HepG2 (cell line): ENCODE data around the gene CLDN9. TPM values are rescaled to one million over a fixed set of nuclear protein-coding genes. Genes with fewer than 3 reads are reported as not detected.

Source experiments
- ATRX ChIP-seq: sonication (generic); formaldehyde crosslinking; IDR thresholded peaks from 2 replicates; pipeline ENCODE4 v1.4.0; 2020; ENCODE audit warnings: missing genetic modification reagents, borderline replicate concordance
- NCOA2 ChIP-seq: sonication (generic); formaldehyde crosslinking; IDR thresholded peaks from 2 replicates; pipeline ENCODE4 v1.8.0; 2022; ENCODE audit warnings: inconsistent platforms
- NR3C1 ChIP-seq: sonication (generic); formaldehyde crosslinking; IDR thresholded peaks from 2 replicates; pipeline ENCODE4 v1.4.0; 2020; ENCODE audit warnings: missing genetic modification reagents
- RARG ChIP-seq: sonication (generic); formaldehyde crosslinking; IDR thresholded peaks from 2 replicates; pipeline ENCODE4 v1.4.0; 2020; ENCODE audit warnings: low read depth, mild to moderate bottlenecking, missing genetic modification reagents
- SAP130 ChIP-seq: IDR thresholded peaks from 2 replicates; pipeline ENCODE4 v1.6.1; 2016; ENCODE audit warnings: low read depth
- SOX13 ChIP-seq, 3 experiments: fragments of 450-650 bp in 1 of 3; sonication (generic) in 1 of 3; formaldehyde crosslinking in 1 of 3; IDR thresholded peaks in 2 of 3; conservative IDR thresholded peaks in 1 of 3; 2 replicates each; pipeline versions ENCODE4 v1.5.0 to v1.6.1; 2016 to 2020; ENCODE audit warnings: antibody characterized with exemption in 1 of 3, mild to moderate bottlenecking in 1 of 3, missing compliant biosample characterization in 1 of 3, missing genetic modification reagents in 1 of 3, moderate library complexity in 1 of 3
- TEAD3 ChIP-seq: optimal IDR thresholded peaks from 2 replicates; pipeline ENCODE3; 2016; ENCODE audit warnings: borderline replicate concordance
- ZFX ChIP-seq: sonication (generic); formaldehyde crosslinking; IDR thresholded peaks from 2 replicates; pipeline ENCODE4 v1.4.0; 2020; ENCODE audit warnings: mild to moderate bottlenecking, low read depth, missing genetic modification reagents, moderate library complexity
- ZFY ChIP-seq: sonication (generic); formaldehyde crosslinking; IDR thresholded peaks from 2 replicates; pipeline ENCODE4 v1.4.0; 2020; ENCODE audit warnings: missing genetic modification reagents
- ZNF121 ChIP-seq: sonication (generic); formaldehyde crosslinking; IDR thresholded peaks from 2 replicates; pipeline ENCODE4 v1.5.0; 2020; ENCODE audit warnings: mild to moderate bottlenecking, missing genetic modification reagents
- polyA plus RNA-seq, 8 experiments: library from polyadenylated mRNA; depleted of rRNA in 3 of 8; stranded (reverse) in 7 of 8; unstranded in 1 of 8; fragments of >200 nt; fragmentation: Illumina TruSeq in 4 of 8; extraction: Trizol in 4 of 8; gene quantifications; 2 replicates each; pipeline versions ENCODE4 v1.2.1 to v1.2.3, GENCODE V29; 2011 to 2016; ENCODE audit warnings: low read depth in 4 of 8, missing spikeins in 1 of 8, mixed read lengths in 1 of 8; ENCODE audit not compliant: insufficient read depth in 1 of 8
- total RNA-seq, 5 experiments: library from RNA; depleted of rRNA; stranded (reverse); fragments of >200 nt; fragmentation: Illumina TruSeq; extraction: Trizol; gene quantifications; 2 replicates each; pipeline ENCODE4 v1.2.3, GENCODE V29; 2016; ENCODE audit warnings: low read depth in 1 of 5
- TF ChIP-seq, protein P1 (sequence below): IDR thresholded peaks from 2 replicates; pipeline ENCODE4 v1.6.1; 2018; ENCODE audit warnings: missing genetic modification reagents, mild to moderate bottlenecking, missing compliant biosample characterization
- TF ChIP-seq, protein P2 (sequence below): sonication (generic); formaldehyde crosslinking; IDR thresholded peaks from 2 replicates; pipeline ENCODE4 v1.9.0; 2022; ENCODE audit warnings: low read depth, missing genetic modification reagents
- TF ChIP-seq, protein P3 (sequence below): sonication (generic); formaldehyde crosslinking; IDR thresholded peaks from 2 replicates; pipeline ENCODE4 v1.5.1; 2020; ENCODE audit warnings: mild to moderate bottlenecking, missing genetic modification reagents, moderate library complexity

CLDN9 gene
- total and polyA plus RNA-seq, 2 of the 13 experiments (the other 11 are each of a cell fraction or from before 2014, with no cell fraction given): 0.15 to 0.26 TPM

DNA sequence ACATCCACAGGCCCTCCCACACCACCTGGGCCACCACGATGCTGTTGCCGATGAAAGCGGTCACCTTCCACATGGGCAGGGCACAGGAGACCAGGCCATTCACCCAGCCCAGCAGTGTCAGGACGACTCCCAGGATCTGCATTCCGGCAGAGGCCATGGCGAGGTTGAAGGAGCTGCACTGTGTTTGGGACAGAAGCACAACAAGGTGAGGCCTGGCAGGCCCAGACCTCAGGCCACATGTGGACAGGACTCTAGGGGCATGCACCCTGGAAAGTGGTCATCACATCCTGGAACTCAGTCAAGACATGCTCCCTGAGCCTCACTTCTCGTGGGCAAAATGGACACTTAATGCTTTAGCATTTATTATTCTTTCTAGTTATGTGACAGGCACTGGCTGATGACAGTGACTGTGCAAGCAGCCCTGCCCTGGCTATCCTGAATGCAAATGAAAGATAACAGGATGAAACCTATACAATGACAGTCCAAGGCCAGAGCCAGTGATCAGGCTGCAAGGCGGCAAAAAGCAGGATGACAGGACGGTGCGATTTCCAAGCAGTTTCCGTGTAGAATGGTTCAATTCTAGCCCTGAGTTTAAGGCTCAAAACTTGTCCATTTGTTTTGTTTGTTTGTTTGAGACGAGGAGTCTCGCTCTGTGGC, 3.3 kb downstream of the CLDN9 start (continued):
- no peak for TF ChIP-seq ATRX (CRISPR knock-in tag)
- 0 out of 2 replicates have a peak, but pooled peaks have one; percentile 15 for TF ChIP-seq ZFY
- TF ChIP-seq ZNF121 (CRISPR knock-in tag): 0 out of 2 replicates have a peak, but pooled peaks have one; percentile 35
- TF ChIP-seq RARG: no peak
- TF ChIP-seq SAP130 (CRISPR knock-in tag): peak; percentile 49; the same call in 1 of the 2 replicates
- no peak for TF ChIP-seq SOX13 (IDR thresholded peaks at IDR 0.05)
- TF ChIP-seq SOX13 (CRISPR knock-in tag; conservative IDR thresholded peaks at IDR 0.05 in 1 of 2, IDR thresholded peaks at IDR 0.05 in 1 of 2): peak in 1 of 2 experiments; percentile 31; a peak in 1 of 4 replicates
- TF ChIP-seq, protein P1, sequence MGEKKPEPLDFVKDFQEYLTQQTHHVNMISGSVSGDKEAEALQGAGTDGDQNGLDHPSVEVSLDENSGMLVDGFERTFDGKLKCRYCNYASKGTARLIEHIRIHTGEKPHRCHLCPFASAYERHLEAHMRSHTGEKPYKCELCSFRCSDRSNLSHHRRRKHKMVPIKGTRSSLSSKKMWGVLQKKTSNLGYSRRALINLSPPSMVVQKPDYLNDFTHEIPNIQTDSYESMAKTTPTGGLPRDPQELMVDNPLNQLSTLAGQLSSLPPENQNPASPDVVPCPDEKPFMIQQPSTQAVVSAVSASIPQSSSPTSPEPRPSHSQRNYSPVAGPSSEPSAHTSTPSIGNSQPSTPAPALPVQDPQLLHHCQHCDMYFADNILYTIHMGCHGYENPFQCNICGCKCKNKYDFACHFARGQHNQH: no peak
- TF ChIP-seq, protein P2, sequence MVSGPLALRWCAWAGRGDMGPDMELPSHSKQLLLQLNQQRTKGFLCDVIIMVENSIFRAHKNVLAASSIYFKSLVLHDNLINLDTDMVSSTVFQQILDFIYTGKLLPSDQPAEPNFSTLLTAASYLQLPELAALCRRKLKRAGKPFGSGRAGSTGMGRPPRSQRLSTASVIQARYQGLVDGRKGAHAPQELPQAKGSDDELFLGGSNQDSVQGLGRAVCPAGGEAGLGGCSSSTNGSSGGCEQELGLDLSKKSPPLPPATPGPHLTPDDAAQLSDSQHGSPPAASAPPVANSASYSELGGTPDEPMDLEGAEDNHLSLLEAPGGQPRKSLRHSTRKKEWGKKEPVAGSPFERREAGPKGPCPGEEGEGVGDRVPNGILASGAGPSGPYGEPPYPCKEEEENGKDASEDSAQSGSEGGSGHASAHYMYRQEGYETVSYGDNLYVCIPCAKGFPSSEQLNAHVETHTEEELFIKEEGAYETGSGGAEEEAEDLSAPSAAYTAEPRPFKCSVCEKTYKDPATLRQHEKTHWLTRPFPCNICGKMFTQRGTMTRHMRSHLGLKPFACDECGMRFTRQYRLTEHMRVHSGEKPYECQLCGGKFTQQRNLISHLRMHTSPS (CRISPR knock-in tag): 0 out of 2 replicates have a peak, but pooled peaks have one; percentile 23
- no peak for TF ChIP-seq TEAD3 (CRISPR knock-in tag)
- no peak for TF ChIP-seq NCOA2
- peak; percentile 54 for TF ChIP-seq ZFX (CRISPR knock-in tag)
- TF ChIP-seq NR3C1 (CRISPR knock-in tag): no peak
- TF ChIP-seq, protein P3, sequence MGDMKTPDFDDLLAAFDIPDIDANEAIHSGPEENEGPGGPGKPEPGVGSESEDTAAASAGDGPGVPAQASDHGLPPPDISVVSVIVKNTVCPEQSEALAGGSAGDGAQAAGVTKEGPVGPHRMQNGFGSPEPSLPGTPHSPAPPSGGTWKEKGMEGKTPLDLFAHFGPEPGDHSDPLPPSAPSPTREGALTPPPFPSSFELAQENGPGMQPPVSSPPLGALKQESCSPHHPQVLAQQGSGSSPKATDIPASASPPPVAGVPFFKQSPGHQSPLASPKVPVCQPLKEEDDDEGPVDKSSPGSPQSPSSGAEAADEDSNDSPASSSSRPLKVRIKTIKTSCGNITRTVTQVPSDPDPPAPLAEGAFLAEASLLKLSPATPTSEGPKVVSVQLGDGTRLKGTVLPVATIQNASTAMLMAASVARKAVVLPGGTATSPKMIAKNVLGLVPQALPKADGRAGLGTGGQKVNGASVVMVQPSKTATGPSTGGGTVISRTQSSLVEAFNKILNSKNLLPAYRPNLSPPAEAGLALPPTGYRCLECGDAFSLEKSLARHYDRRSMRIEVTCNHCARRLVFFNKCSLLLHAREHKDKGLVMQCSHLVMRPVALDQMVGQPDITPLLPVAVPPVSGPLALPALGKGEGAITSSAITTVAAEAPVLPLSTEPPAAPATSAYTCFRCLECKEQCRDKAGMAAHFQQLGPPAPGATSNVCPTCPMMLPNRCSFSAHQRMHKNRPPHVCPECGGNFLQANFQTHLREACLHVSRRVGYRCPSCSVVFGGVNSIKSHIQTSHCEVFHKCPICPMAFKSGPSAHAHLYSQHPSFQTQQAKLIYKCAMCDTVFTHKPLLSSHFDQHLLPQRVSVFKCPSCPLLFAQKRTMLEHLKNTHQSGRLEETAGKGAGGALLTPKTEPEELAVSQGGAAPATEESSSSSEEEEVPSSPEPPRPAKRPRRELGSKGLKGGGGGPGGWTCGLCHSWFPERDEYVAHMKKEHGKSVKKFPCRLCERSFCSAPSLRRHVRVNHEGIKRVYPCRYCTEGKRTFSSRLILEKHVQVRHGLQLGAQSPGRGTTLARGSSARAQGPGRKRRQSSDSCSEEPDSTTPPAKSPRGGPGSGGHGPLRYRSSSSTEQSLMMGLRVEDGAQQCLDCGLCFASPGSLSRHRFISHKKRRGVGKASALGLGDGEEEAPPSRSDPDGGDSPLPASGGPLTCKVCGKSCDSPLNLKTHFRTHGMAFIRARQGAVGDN (CRISPR knock-in tag): peak; percentile 54
